T follicular helper cell (primary cell): Measurements from ENCODE around the gene COL16A1.

Experiments
- DNase-seq: peaks from one replicate; pipeline ENCODE4 v3.0.0-alpha.2; 2020; ENCODE audit warnings: low read depth

The COL16A1 gene

GRCh38 chr1:31733389-31734219 lies 29.8 kb upstream of the COL16A1 start:
- DNase-seq: no peak

DNA sequence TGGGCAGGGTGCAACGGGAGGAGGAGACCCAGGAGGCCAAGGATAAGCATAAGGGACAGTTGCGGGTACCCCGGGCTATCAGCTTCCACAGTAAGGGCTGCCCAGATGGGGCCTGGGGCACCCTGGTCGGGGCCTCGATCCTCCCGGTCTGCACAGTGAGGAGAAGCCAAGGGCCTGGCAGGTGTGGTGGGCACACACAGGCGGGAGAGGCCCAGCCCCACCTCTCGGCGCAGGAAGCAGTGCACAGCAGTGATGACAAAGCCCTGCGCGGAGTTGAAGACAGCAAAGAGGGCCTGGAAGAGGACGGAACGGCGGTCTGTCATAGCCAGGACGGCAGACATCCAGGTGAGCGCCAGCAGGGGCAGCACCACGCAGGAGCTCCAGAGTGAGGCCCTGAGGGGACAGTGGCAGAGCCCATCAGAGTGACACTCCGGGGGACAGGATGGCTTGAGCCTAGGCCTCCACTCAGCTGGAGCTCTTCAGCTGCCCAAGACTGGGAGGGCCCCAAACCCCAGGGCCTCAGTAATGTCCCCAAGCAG lies 29.0 kb upstream of the COL16A1 start:
- no peak for DNase-seq

DNA sequence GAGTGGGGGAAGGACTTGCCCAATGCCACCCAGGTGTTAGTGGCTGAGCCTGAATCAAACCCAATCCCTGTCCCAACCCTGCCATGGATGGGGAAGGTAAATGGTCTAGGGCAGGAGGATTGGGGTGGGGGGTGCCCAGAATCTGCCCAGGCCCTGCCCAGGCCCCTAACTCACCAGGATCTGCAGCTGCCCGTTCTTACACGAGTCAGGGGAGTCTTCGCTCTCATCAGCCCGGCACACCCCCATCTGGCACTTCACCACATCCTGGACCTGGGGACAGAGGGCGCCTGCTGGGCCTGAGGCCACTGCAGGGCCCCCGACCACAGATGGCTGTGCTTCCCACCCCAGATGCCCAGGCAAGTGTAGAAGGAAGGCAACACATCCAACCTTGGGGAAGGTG lies 28.5 kb upstream of the COL16A1 start:
- DNase-seq: no peak

DNA sequence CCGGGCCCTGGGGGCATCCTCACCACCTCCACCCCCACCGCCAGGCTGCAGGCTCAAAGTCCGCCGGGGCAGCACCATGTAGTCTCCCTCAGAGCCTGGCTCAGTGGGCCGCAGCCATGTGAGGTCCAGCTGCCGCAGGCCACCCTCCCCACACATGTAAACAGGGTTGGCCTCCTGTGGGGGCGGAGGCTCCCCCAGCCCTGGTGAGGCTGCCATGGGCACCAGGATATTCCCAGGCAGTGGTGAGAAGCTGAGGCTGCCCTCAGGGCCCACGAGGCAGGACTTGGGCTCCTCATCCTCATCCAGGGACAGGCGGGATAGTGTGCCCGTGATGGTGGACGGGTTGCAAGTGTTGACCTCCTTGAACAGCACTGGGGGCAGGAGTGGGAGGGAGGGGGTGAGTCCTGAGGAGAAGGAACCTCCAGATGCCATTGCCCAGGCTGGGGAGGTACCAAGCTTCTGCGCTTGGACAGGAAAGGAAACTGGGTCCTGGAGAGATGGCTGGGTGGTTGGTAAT lies 27.3 kb upstream of the COL16A1 start:
- DNase-seq: no peak

GRCh38 chr1:31730336-31731048 lies 26.7 kb upstream of the COL16A1 start:
- DNase-seq: no peak

DNA sequence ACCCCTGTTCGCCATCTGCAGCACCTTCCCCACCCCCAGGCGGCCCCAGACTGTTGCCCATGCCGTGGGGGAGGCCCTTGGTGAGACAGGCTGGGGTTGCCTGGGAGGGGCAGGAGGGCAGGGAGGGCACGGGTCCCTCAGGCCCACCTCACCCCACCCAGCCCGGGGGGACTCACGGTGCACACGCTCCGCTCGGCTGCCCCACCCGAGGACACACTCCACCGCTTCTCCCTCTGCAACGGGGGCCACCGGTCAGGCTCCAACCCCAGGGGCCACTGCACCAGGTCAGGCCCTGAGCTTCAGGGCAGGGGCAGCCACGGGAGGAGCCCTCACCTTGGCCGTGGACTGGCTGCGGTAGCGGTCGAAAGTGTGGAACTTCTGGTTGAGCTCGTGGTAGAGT lies 24.0 kb upstream of the COL16A1 start:
- DNase-seq: no peak

DNA sequence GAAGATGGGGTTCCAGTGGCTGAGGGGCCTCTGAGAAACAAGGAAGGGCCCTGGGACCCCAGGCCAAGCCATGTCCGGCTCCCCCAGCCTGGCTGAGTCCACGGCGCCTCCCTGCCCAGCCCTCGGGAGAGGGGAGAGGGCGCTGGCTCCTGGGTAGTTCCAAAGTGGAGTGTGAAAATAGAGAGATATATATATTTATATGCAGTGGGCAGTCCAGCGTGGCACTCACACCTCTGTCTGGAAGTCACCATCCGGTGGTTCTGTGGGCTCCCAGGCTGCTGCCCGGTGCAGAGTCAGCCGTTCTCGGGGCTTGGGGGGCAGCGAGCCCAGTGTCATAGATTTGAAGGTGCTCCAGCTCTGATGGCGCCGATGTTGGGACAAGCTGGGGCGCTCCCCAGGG lies 23.4 kb upstream of the COL16A1 start:
- DNase-seq: no peak

DNA sequence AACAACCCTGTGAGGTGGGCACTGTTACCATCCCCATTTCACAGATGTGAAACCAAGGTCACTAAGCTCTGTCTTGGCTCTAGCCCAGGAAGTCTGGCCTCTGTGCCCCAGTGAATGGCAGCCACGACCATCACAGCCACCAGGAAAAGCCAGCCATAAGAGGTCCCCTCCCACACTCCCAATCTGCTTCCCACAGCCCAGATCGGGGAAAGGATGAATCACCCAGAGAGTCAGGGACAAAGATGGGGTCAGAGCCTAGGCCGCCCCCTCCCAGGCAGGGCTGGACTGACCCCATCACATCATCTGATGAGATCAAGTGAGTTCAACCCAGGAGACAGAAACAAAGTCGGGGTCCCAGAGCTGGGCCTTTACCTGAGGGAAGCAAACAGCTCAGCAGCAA lies 22.9 kb upstream of the COL16A1 start:
- no peak for DNase-seq

- DNase-seq: no peak
These were observed 22.1 kb upstream of the COL16A1 start for GRCh38 chr1:31725777-31726535.

- DNase-seq: no peak
These were observed 21.3 kb upstream of the COL16A1 start for GRCh38 chr1:31725134-31725533.

- peak; percentile 26 for DNase-seq
These were observed 20.1 kb upstream of the COL16A1 start for GRCh38 chr1:31723828-31724359.

DNA sequence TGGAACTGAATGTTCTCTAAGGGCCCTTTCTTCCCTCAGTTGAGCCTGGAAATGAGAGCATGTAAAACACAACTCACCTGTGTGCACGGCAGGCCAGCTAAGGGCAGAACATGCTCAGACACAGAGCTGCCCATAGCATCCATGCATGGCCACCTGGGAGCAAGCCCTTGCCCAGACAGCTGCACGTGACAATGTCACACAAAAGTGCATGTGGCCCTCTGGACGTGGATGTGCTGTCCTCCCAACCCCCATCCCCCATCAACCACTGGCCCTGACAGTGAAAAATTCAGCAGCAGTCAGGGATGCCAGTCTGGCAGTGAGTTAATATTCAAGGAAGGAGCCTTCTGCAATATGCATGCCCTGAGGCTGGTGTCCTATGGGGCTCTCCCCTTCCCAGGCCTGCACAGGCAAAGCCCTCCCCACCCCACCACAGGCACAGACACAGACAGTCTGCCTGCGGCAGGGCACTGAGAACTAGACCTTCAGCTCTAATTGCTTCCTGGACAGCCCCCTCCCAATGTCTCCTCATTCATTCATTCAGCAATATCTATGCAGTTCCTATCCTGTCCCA lies 14.6 kb upstream of the COL16A1 start:
- DNase-seq: no peak

GRCh38 chr1:31717341-31717740 lies 13.5 kb upstream of the COL16A1 start:
- no peak for DNase-seq

DNA sequence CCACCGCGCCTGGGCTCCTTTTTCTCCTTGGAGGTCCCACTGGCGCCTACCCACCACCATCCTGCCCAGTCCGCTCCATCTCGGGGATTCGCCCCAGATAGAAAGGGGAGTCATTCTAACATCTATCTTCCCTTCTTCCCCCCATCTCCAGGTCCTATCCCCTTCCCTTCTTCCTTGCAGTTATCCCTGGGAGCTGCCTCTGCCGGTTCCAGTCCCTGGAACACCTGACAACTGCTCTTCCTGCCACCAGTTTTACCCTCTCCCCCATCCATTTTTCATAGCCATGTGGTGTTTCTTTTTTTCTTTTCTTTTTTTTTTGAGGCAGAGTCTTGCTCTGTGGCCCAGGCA lies 12.0 kb upstream of the COL16A1 start:
- no peak for DNase-seq

DNA sequence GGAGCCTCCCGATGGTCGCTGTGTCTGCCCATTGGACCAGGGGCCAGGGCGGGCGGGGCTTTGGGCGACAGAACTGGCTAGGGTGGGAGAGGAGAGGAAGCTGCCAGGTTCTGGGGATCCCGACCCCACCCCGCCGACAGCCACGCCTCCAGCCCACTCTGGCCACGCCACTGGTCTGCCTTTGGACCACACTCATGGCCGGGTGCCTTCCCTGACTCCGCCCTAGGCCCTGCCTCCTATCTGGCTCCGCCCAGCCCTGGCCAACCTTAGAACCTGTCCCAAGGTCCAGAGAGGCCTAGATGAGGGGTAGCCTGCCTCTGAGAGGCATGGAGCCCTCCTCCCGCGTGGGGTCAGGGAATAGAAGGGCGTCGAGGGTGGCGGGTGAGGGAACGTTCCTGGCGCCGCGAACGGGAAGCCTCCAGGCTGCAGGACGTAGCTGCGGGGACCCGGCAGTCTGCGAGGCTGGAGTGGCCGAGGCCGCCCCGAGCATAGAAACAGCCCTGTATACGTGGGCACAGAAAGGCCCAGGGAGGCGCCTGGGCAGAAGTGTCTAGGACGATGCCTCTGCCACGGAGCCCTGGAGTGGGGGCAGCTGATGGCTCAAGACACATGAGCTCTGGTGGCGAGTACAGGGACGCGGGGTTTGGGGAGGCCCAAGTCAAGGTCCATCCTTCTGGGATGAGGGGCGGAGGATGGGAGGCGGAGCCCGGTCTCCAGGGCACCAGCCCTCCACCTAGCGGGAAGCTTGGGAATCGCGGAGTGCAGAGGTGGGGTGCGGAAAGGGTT lies 11.5 kb upstream of the COL16A1 start:
- DNase-seq: no peak

GRCh38 chr1:31714442-31715086 lies 10.7 kb upstream of the COL16A1 start:
- no peak for DNase-seq

DNA sequence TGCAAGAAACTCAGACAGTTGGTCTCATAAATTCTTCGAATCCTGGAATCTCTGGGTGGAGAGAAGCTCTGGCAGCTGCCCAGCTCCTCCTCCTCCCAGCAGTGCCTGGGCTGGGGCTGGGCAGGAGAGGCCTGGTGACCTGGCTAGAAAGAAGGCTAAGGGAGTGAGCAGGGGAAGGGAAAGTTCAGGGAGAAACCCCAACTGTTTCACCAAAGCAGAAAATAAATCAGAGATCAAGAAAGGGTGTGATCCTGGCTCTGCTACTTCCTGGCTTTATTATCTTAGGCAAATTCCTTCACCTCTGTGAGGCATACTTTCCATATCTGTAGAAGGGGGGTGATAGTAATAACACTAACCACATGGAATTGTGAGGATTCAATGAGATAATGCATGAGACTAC lies 8.8 kb upstream of the COL16A1 start:
- no peak for DNase-seq

DNA sequence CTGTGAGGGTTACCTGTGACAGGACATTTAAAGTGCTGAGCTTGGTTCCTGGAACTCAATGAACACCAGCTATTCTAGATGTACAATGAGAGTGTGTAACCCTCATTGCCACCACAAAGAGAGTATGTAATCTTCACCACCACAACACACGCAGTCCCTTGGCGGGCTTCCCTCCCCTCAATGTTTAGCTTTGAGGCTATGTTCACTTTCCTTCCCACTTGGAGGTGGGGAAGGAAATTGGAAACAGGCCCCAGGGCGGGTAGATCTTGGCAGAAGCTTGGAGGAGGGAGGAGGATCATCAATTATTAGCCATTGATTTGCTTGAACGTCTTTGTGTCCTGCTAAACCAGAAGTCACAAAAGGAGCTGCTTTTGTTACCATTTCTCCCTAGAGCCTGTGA lies 8.3 kb upstream of the COL16A1 start:
- no peak for DNase-seq

DNA sequence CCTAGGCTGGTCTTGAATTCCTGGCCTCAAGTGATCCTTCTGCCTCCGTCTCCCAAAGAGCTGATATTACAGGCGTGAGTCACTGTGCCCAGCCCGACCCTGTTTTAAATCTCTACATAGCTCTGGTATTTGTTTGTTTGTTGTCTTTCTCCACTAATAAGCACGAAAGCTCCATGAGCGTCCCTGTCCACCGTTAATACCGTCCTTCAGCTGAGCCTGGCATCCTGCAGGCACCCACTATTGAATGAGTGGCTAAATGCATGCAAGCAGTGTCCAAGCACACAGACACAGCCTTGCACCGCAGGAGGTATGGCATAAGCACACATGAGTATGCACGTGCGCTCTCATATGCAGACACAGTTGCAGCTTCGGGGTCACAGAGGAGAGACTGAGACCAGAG lies 4.5 kb upstream of the COL16A1 start:
- no peak for DNase-seq

DNA sequence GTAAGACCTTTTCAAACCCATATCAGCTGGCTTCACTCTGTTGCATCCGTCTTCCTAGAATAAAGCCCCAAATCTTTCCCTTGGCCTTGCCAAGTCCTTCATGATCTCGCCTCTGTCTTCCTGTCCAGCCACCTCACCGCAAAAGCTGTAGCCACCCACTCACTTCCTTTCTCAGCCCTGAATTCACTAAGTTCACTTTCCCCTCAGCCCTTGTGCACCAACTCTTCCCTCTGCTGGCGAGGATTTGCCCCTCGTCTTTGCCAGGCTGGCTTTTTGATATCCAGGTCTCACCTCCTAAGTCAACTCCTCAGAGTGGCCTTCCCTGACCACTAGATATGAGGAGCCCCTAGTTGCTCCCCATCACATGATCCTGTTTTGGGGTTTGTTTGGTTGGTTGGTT lies 3.9 kb upstream of the COL16A1 start:
- no peak for DNase-seq
